Testis (tissue), 3 donors: ENCODE results near the gene ZC3H12D. TPM values are rescaled to one million over a fixed set of nuclear protein-coding genes. Genes with fewer than 3 reads are reported as not detected.
A peak's percentile ranks its signal among the peaks of the same experiment; 100 is the strongest.

Experiments used
- DNase-seq: peaks from one replicate; pipeline ENCODE4 v3.0.0-alpha.2; 2019
- H3K27ac ChIP-seq, 2 donors: fragments of 200-600 bp; sonication (generic); one replicate each; pipeline ENCODE4 v1.5.1; 2019
- H3K27me3 ChIP-seq: fragments of 200-600 bp; sonication (generic); one replicate; pipeline ENCODE4 v1.5.1; 2019
- H3K36me3 ChIP-seq: fragments of 200-600 bp; sonication (generic); one replicate; pipeline ENCODE4 v1.5.1; 2017; ENCODE audit warnings: low read depth; ENCODE audit errors: missing control alignments
- H3K4me1 ChIP-seq: fragments of 200-600 bp; sonication (generic); one replicate; pipeline ENCODE4 v1.5.1; 2019
- H3K4me3 ChIP-seq, 2 donors: fragments of 200-600 bp; sonication (generic); one replicate each; pipeline ENCODE4 v1.5.1; 2017 to 2019
- H3K9me3 ChIP-seq: fragments of 200-600 bp; sonication (generic); one replicate; pipeline ENCODE4 v1.5.1; 2017
- CTCF ChIP-seq, 3 experiments: fragments of 450-650 bp in 2 of 3; fragments of 200-600 bp in 1 of 3; sonication (generic) in 1 of 3; IDR thresholded peaks; one replicate each; pipeline ENCODE4 v1.5.1; 2016 to 2019; ENCODE audit warnings: antibody characterized with exemption in 3 of 3, mild to moderate bottlenecking in 2 of 3, moderate library complexity in 1 of 3
- POLR2A ChIP-seq: fragments of 450-650 bp; IDR thresholded peaks from one replicate; pipeline ENCODE4 v1.6.1; 2017; ENCODE audit warnings: antibody characterized with exemption, mild to moderate bottlenecking, moderate library complexity
- WGBS, 2 donors: methylation state at CpG; one replicate each; pipeline ENCODE4 v1.1.5; 2018; 5-methylcytosine and 5-hydroxymethylcytosine counted together
- intact Hi-C: fragments of 100-400 bp; cut with DNase I; formaldehyde crosslinking; loops from one replicate; pipeline ENCODE4 v1.15.1; 2023; ENCODE audit warnings: low total_unique reads
- polyA plus RNA-seq: library from polyadenylated mRNA; stranded (reverse); fragments of 350-450 nt; fragmentation: Illumina TruSeq; extraction: RNeasy Lipid Tissue Mini Kit (QIAGEN cat#74804); gene quantifications from one replicate; pipeline ENCODE4 v1.2.3, GENCODE V29; 2014; ENCODE audit warnings: low read depth, low replicate concordance; ENCODE audit not compliant: insufficient read depth
- total RNA-seq, 2 donors: library from RNA; depleted of rRNA; stranded (reverse); fragments of >200 nt; gene quantifications; one replicate each; pipeline ENCODE4 v1.2.3, GENCODE V29; 2016

Gene ZC3H12D
- total and polyA plus RNA-seq, 3 donors from 2014 or later, result 0.61 to 2.1 (median 1.4) TPM

DNA sequence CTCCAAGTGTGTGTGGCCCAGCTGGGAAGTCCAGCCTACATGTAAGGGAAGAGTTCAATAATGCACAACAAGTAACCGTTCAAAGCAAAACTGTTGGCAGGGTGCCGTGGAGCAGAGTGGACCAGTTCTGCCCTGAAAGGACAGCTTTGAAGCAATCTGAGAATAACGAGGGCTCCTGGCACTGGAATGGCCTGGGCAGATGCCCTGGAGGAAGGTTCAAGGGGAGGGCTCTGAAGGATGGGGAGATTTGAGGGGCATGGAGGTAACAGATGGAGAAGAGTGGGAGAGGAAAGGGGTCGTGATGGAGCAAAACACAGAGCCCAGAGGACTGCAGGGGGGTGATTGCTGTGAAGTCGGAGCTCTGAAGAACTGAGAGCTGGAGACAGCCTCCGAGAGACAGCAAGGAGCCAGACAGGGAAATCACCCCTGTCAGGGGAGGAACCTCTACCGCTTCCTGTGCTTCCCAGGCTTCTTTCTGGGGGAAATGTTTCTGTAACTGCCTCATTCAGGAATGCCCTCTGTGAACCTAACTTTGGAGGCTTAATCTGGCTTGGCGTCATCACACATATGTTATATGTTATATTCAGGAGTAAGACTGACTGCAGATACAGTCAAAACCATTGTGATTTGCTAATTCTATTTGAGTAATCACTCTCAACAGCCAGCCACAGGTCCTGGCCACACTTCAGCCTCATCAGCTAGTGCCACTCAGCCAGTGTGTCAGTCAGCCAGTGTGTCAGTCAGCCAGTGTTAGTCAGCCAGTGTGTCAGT is 41.2 kb downstream of the ZC3H12D start:
- Histone ChIP-seq H3K27ac (no peak overlapping the region), H3K4me3 (no peak overlapping the region), H3K36me3 (no peaks in the 10 kb centered on the region), H3K9me3 (no peaks in the 10 kb centered on the region), H3K27me3 (no peaks in the 10 kb centered on the region), H3K4me1 (no peaks in the 10 kb centered on the region)
- WGBS, 2 donors, result 47 to 51% methylated on average over 8 of the region's 8 CpGs
- TF ChIP-seq POLR2A, result no peak
- no peak for TF ChIP-seq CTCF (IDR thresholded peaks at IDR 0.05)
- intact Hi-C loops, result no loop called here
- peak; percentile 56 for DNase-seq

- intact Hi-C loops, result no loop called here
- no peak for TF ChIP-seq CTCF (IDR thresholded peaks at IDR 0.05)
- no peak for TF ChIP-seq POLR2A
- H3K27me3 ChIP-seq, result no peaks in the 10 kb centered on the region
- no peak for DNase-seq
- no peaks in the 10 kb centered on the region for H3K36me3 ChIP-seq
- H3K4me1 ChIP-seq, result no peaks in the 10 kb centered on the region
- WGBS, 2 donors, result 69 to 88% methylated on average over 6 to 9 of the region's 9 CpGs
- H3K9me3 ChIP-seq, result no peaks in the 10 kb centered on the region
- H3K27ac ChIP-seq, result no peak overlapping the region
- no peak overlapping the region for H3K4me3 ChIP-seq
Observed at GRCh38 chr6:149441740-149442139, 43.1 kb downstream of the ZC3H12D start.

- H3K9me3 ChIP-seq, result no peaks in the 10 kb centered on the region
- no peaks in the 10 kb centered on the region for H3K4me1 ChIP-seq
- WGBS, 2 donors, result 85 to 90% methylated on average over 16 of the region's 16 CpGs
- H3K27me3 ChIP-seq, result no peaks in the 10 kb centered on the region
- intact Hi-C loops, result no loop called here
- H3K27ac ChIP-seq, result no peak overlapping the region
- no peaks in the 10 kb centered on the region for H3K36me3 ChIP-seq
- no peak for DNase-seq
- no peak overlapping the region for H3K4me3 ChIP-seq
- no peak for TF ChIP-seq CTCF (IDR thresholded peaks at IDR 0.05)
Observed at GRCh38 chr6:149440735-149441671, 43.8 kb downstream of the ZC3H12D start.

- intact Hi-C loops, result no loop called here
- DNase-seq, result no peak
- H3K27ac ChIP-seq, result no peak overlapping the region
- no peaks in the 10 kb centered on the region for H3K27me3 ChIP-seq
- 89 to 100% methylated on average over 1 of the region's 1 CpG for WGBS, 2 donors
- H3K36me3 ChIP-seq, result no peaks in the 10 kb centered on the region
- no peak overlapping the region for H3K4me3 ChIP-seq
- TF ChIP-seq POLR2A, result no peak
- TF ChIP-seq CTCF (IDR thresholded peaks at IDR 0.05), result no peak
- no peaks in the 10 kb centered on the region for H3K9me3 ChIP-seq
- H3K4me1 ChIP-seq, result no peaks in the 10 kb centered on the region
Observed at GRCh38 chr6:149439626-149440025, 45.2 kb downstream of the ZC3H12D start.
